ENCODE measurements around the gene STX1B. TPM values are rescaled to one million over a fixed set of nuclear protein-coding genes. Genes with fewer than 3 reads are reported as not detected.
A peak's percentile ranks its signal among the peaks of the same experiment; 100 is the strongest.

Gene STX1B
- total RNA-seq, 2 experiments from 2014 or later, result 0.47 to 2.1 TPM

DNA sequence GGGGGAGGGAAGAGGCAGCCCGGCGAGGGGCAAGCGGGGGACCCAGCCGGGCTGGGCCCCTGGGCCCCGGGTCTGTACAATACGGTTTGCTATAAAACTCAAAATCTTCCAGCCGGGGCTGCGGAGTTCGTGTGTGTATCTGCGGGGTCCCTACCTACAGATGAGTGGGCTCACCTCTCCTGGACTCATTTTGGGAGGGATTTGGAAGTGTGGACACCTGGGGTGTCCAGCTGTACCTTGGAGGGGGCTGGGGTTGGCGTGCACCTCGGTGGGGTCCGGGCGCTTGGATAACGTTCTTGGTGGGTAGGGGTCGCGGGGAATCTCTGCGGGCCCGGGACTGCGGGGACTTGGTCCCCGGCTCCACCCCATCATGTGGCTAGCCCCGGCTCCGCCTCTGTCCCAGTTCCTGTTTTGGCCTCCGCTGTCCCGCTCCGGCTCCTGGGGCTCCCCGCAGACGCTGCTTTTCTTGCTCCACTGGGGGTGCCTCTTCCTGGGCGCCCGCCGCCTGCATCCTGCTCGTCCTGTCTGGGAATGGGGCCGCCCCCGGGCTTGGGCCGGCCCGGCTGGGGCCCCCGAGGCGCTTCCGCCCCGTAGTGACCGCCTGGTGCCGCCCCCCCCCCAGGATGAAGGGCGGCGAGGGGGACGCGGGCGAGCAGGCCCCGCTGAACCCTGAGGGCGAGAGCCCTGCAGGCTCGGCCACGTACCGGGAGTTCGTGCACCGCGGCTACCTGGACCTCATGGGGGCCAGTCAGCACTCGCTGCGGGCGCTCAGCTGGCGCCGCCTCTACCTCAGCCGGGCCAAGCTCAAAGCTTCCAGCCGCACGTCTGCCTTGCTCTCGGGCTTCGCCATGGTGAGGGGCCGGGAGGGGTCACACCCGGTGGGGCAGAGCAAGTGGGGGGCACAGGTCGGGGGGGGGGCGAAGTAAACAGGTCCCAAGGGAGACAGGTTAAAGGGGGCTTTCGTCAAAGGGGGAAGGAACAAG lies 61.5 kb downstream of the STX1B start, which contains the start of gene ORAI3:
Gene ORAI3 (plus strand): TSS at position 402 of the 983 bp plus-strand sequence. CDS start 222 bp downstream, at position 624.
- Histone ChIP-seq H3K36me3 (ENCODE audit: insufficient read depth, low read length) (peaks cover 10% of the 10 kb centered on the region), H3K4me3 (ENCODE audit: low read depth, low read length, poor library complexity, severe bottlenecking) (peak within 1 kb of the TSS; percentile 72), H2AFZ (ENCODE audit: low read length) (peak within 1 kb of the TSS; percentile 61), H3K27ac (ENCODE audit: low read depth, low read length, poor library complexity, severe bottlenecking) (peak within 1 kb of the TSS; percentile 38), H3K9me2 (ENCODE audit: insufficient read depth, low read length) (no peaks in the 10 kb centered on the region), H4K20me1 (ENCODE audit: insufficient read depth, low read length) (no peaks in the 10 kb centered on the region), H3K4me2 (ENCODE audit: low read length) (peak within 1 kb of the TSS; percentile 77), H3K79me2 (ENCODE audit: insufficient read depth, low read depth, low read length) (no peaks in the 10 kb centered on the region), H3K9me3 (ENCODE audit: low read length) (no peaks in the 10 kb centered on the region), H3K4me1 (ENCODE audit: insufficient read depth, low read length, poor library complexity, severe bottlenecking) (peaks cover 31% of the 10 kb centered on the region)
- DNase-seq (ENCODE audit: low spot score), result peak; percentile 66
- intact Hi-C loops (cut with micrococcal nuclease; ENCODE audit: unreplicated experiment), result no loop called here
- CTCF ChIA-PET (ENCODE audit: unreplicated experiment), result interaction anchor here (0.6 kb wide), 1 partner anchor 414 kb away, joined by 19 read pairs; no protein-coding TSS in a partner anchor
- TF ChIP-seq EZH2phosphoT487 (IDR thresholded peaks at IDR 0.05; ENCODE audit: borderline replicate concordance, low read depth, low read length), result no peak
- TF ChIP-seq, protein P1, sequence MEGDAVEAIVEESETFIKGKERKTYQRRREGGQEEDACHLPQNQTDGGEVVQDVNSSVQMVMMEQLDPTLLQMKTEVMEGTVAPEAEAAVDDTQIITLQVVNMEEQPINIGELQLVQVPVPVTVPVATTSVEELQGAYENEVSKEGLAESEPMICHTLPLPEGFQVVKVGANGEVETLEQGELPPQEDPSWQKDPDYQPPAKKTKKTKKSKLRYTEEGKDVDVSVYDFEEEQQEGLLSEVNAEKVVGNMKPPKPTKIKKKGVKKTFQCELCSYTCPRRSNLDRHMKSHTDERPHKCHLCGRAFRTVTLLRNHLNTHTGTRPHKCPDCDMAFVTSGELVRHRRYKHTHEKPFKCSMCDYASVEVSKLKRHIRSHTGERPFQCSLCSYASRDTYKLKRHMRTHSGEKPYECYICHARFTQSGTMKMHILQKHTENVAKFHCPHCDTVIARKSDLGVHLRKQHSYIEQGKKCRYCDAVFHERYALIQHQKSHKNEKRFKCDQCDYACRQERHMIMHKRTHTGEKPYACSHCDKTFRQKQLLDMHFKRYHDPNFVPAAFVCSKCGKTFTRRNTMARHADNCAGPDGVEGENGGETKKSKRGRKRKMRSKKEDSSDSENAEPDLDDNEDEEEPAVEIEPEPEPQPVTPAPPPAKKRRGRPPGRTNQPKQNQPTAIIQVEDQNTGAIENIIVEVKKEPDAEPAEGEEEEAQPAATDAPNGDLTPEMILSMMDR (conservative IDR thresholded peaks at IDR 0.05; ENCODE audit: low read length), result no peak
- POLR2A ChIA-PET, result no interaction called here
- no TSS peak for BruUV-seq (replicated peaks)

DNA sequence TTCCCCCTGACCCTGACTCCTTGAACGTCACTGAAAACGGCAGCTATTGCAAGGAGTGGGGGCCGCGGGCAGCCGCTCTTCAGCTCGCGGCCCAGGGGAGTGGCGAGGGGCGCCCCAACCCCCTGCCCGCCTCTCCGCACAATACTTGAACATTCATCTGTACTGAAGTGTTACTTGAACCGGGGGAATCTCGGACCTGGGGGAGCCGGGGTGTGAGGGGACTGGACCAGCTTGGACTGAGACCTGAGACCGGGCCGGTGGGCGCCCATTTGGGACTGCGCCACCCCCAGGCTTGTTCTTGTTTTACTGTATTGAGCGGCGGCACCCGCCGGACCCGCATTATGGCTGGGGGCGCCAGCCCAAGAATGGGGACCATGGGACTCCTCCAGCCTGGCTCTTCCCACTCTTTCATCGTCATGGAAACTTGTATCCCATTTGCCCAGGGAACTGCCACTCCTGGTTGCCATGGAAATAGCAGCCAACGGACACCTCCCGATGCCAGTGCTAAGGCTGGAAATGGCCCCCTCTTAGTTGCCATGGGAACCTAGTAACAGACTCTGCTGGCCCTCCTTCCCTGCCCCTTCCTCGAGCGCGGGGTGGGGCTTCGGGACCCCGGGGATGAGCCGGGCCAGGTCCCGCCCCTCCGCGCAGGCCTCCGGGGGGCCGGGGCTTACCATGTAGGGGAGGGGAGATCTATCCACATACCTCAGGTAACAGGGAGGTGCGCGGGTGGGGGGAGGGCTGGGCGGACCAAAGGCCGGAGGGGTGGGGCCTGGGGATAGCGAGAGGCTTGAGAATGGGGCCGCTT lies 62.4 kb downstream of the STX1B start:
- no peaks in the 10 kb centered on the region for H3K79me2 ChIP-seq (ENCODE audit: insufficient read depth, low read depth, low read length)
- intact Hi-C loops (cut with micrococcal nuclease; ENCODE audit: unreplicated experiment), result no loop called here
- POLR2A ChIA-PET, result no interaction called here
- H2AFZ ChIP-seq (ENCODE audit: low read length), result no peak overlapping the region
- peaks cover 24% of the 10 kb centered on the region for H3K4me1 ChIP-seq (ENCODE audit: insufficient read depth, low read length, poor library complexity, severe bottlenecking)
- no peaks in the 10 kb centered on the region for H3K9me3 ChIP-seq (ENCODE audit: low read length)
- CTCF ChIA-PET (ENCODE audit: unreplicated experiment), result no interaction called here
- TF ChIP-seq, protein P1 (conservative IDR thresholded peaks at IDR 0.05; ENCODE audit: low read length), result no peak
- no peak for TF ChIP-seq EZH2phosphoT487 (IDR thresholded peaks at IDR 0.05; ENCODE audit: borderline replicate concordance, low read depth, low read length)
- no peaks in the 10 kb centered on the region for H4K20me1 ChIP-seq (ENCODE audit: insufficient read depth, low read length)
- no peak for DNase-seq (ENCODE audit: low spot score)
- H3K27ac ChIP-seq (ENCODE audit: low read depth, low read length, poor library complexity, severe bottlenecking), result no peak overlapping the region
- peaks cover 15% of the 10 kb centered on the region for H3K36me3 ChIP-seq (ENCODE audit: insufficient read depth, low read length)
- peak overlapping the region; percentile 77 for H3K4me2 ChIP-seq (ENCODE audit: low read length)
- TSS peak; percentile 53 for BruUV-seq (replicated peaks)
- peak overlapping the region; percentile 72 for H3K4me3 ChIP-seq (ENCODE audit: low read depth, low read length, poor library complexity, severe bottlenecking)
- H3K9me2 ChIP-seq (ENCODE audit: insufficient read depth, low read length), result no peaks in the 10 kb centered on the region
